Karpas-422 (cell line): ENCODE results near the gene NIPA2. TPM values are rescaled to one million over a fixed set of nuclear protein-coding genes. Genes with fewer than 3 reads are reported as not detected.

Source experiments
- DNase-seq: peaks from one replicate; pipeline ENCODE4 v3.0.0-alpha.2; 2015
- H2AFZ ChIP-seq: fragments of 200-600 bp; sonication (generic); 2 replicates; pipeline ENCODE4 v1.6.1; 2014; ENCODE audit warnings: antibody characterized with exemption, low read length, mixed read lengths
- H3K27ac ChIP-seq: fragments of 200-600 bp; sonication (generic); 2 replicates; pipeline ENCODE4 v1.5.1; 2014; ENCODE audit warnings: mild to moderate bottlenecking, low read length, moderate library complexity
- H3K27me3 ChIP-seq: fragments of 200-600 bp; sonication (generic); 2 replicates; pipeline ENCODE4 v1.6.1; 2014; ENCODE audit warnings: low read length, mixed read lengths
- H3K36me3 ChIP-seq: fragments of 200-600 bp; sonication (generic); 2 replicates; pipeline ENCODE4 v1.6.1; 2014; ENCODE audit warnings: low read length, mixed read lengths; ENCODE audit not compliant: insufficient read depth
- H3K4me1 ChIP-seq: fragments of 200-600 bp; sonication (generic); 2 replicates; pipeline ENCODE4 v1.6.1; 2014; ENCODE audit warnings: mild to moderate bottlenecking, low read length, mixed read lengths
- H3K4me2 ChIP-seq: fragments of 200-600 bp; sonication (generic); 2 replicates; pipeline ENCODE4 v1.6.1; 2014; ENCODE audit warnings: low read length, low read depth, mild to moderate bottlenecking; ENCODE audit not compliant: poor library complexity, severe bottlenecking
- H3K4me3 ChIP-seq: fragments of 200-600 bp; sonication (generic); 2 replicates; pipeline ENCODE4 v1.5.1; 2014; ENCODE audit warnings: mild to moderate bottlenecking, antibody characterized with exemption, low read length, mixed read lengths
- H3K79me2 ChIP-seq: fragments of 200-600 bp; sonication (generic); 2 replicates; pipeline ENCODE4 v1.6.1; 2014; ENCODE audit warnings: mild to moderate bottlenecking, low read length, mixed read lengths
- H3K9ac ChIP-seq: fragments of 200-600 bp; sonication (generic); 2 replicates; pipeline ENCODE4 v1.6.0; 2014; ENCODE audit warnings: low read length
- H3K9me2 ChIP-seq: fragments of 200-600 bp; sonication (generic), shearing (Covaris generic); replicated peaks from 2 replicates; pipeline ENCODE4 v1.6.0; 2014; ENCODE audit warnings: mild to moderate bottlenecking, low read length, moderate library complexity; ENCODE audit not compliant: insufficient read depth
- H3K9me3 ChIP-seq: fragments of 300-700, 200-600 bp; sonication (generic); 2 replicates; pipeline ENCODE4 v1.6.1; 2014; ENCODE audit warnings: low read length, mixed read lengths
- H4K20me1 ChIP-seq: fragments of 200-600 bp; sonication (generic); 2 replicates; pipeline ENCODE4 v1.6.1; 2014; ENCODE audit warnings: mild to moderate bottlenecking, antibody characterized with exemption, low read length, low read depth; ENCODE audit not compliant: insufficient read depth
- total RNA-seq: library from RNA; depleted of rRNA; stranded (reverse); fragments of >200 nt; shearing (Covaris generic); gene quantifications from 2 replicates; pipeline ENCODE4 v1.2.3, GENCODE V29; 2014; ENCODE audit warnings: low replicate concordance; rRNA removed

NIPA2 gene
- total RNA-seq, 1 experiment from 2014 or later = 76.7 TPM

DNA sequence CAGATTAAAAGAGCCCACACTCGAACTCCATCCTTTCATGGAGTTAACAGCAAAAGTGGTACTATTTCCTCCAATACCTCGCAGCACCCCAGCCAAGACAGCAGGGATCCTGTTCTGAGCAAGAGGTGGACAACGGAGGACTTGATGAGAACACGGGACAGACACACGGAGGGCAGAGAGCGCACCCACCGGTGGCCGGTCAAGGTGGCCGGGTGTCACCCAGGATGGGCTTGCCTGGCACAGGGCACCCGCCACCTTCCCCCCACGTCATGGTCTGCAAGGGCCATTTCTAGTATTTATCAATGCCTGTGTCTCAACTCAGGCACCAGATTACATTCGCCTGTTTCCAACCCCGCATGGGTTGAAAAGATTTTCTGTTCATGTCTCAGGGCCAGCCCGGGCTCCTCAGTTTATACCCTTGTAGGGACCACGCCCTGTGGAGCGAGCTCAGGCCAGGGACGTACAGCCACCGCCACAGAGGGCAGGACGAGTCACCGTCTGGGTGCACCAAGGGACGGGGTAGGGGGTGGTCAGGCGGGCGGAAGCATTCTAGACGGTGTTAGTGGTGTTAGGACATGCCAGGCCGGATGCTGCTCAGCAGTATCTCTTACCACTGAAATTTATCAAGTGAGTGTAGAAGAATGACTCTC, 77.5 kb downstream of the NIPA2 start:
- Histone ChIP-seq H3K9me3 (no peaks in the 10 kb centered on the region), H3K36me3 (no peaks in the 10 kb centered on the region), H3K4me2 (no peak overlapping the region)

GRCh38 chr15:22916606-22917350, 78.3 kb downstream of the NIPA2 start:
- no peaks in the 10 kb centered on the region for H3K9me3 ChIP-seq
- no peak overlapping the region for H3K9ac ChIP-seq
- no peaks in the 10 kb centered on the region for H3K36me3 ChIP-seq
- H3K79me2 ChIP-seq = no peaks in the 10 kb centered on the region
- H2AFZ ChIP-seq = no peak overlapping the region
- no peaks in the 10 kb centered on the region for H4K20me1 ChIP-seq
- no peak overlapping the region for H3K4me2 ChIP-seq
- no peaks in the 10 kb centered on the region for H3K9me2 ChIP-seq
- no peak for DNase-seq
- H3K4me1 ChIP-seq = no peaks in the 10 kb centered on the region
- H3K4me3 ChIP-seq = no peak overlapping the region
- no peaks in the 10 kb centered on the region for H3K27me3 ChIP-seq
- no peak overlapping the region for H3K27ac ChIP-seq

More for the DNA sequence above, 77.5 kb downstream of the NIPA2 start:
- H2AFZ ChIP-seq = no peak overlapping the region
- H3K27me3 ChIP-seq = no peaks in the 10 kb centered on the region
- H3K27ac ChIP-seq = no peak overlapping the region
- no peaks in the 10 kb centered on the region for H3K4me1 ChIP-seq
- no peaks in the 10 kb centered on the region for H4K20me1 ChIP-seq
- no peaks in the 10 kb centered on the region for H3K9me2 ChIP-seq
- no peak overlapping the region for H3K4me3 ChIP-seq
- no peaks in the 10 kb centered on the region for H3K79me2 ChIP-seq
- no peak for DNase-seq
- no peak overlapping the region for H3K9ac ChIP-seq

DNA sequence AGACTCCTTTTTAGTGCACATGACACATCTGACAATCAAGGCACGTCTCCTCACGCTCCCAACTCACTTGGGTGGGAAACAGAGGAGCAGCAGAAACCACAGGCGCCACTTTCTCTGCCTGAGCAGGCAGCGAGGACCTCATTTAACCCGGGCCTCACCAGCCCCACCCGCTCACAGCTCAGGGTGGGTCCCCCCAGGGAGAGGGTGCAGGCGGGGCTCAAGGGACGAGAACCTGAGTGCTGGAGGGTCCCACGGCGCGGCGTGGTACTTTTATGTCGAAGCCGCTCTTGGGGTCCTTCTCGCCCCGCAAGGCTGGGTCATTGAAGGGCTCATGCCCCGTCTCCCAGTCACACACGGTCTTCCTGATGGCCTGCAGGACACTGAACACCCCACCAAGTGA, 79.1 kb downstream of the NIPA2 start:
- no peak for DNase-seq
- Histone ChIP-seq H3K4me3 (no peak overlapping the region), H3K36me3 (no peaks in the 10 kb centered on the region), H3K27ac (no peak overlapping the region), H3K4me1 (no peaks in the 10 kb centered on the region), H4K20me1 (no peaks in the 10 kb centered on the region), H3K27me3 (no peaks in the 10 kb centered on the region), H3K4me2 (no peak overlapping the region), H2AFZ (no peak overlapping the region), H3K9ac (no peak overlapping the region), H3K9me2 (no peaks in the 10 kb centered on the region), H3K9me3 (no peaks in the 10 kb centered on the region), H3K79me2 (no peaks in the 10 kb centered on the region)

Other genes starting within 250 kb of the NIPA2 start
- 21.2 and 24.3 TPM in 2 replicates for gene NIPA1, start 52.0 kb upstream of the NIPA2 start, total RNA-seq
- 0.04 and 1.7 TPM in 2 replicates for gene CYFIP1, start 141.7 kb downstream of the NIPA2 start, total RNA-seq
- 15.3 and 17.9 TPM in 2 replicates for gene TUBGCP5, start 200.9 kb downstream of the NIPA2 start, total RNA-seq